Mesendoderm (in vitro differentiated cells): ENCODE results near the gene ALCAM.

Source experiments
- DNase-seq: peaks from one replicate; pipeline ENCODE4 v3.0.0; 2013
- H2AK5ac ChIP-seq: 2 replicates; pipeline ENCODE4 v1.6.1; 2013; ENCODE audit warnings: low read length, inconsistent platforms
- H2BK120ac ChIP-seq: 2 replicates; pipeline ENCODE4 v1.6.1; 2013; ENCODE audit warnings: low read depth, mild to moderate bottlenecking, low read length, moderate library complexity, mixed read lengths
- H2BK15ac ChIP-seq: replicated peaks from 2 replicates; pipeline ENCODE4 v1.6.1; 2013; ENCODE audit warnings: low read depth, mild to moderate bottlenecking, moderate library complexity
- H2BK5ac ChIP-seq: 2 replicates; pipeline ENCODE4 v1.6.1; 2013; ENCODE audit warnings: low read length, inconsistent platforms
- H3K18ac ChIP-seq: 2 replicates; pipeline ENCODE4 v1.6.1; 2013; ENCODE audit warnings: mild to moderate bottlenecking, low read length, mixed read lengths
- H3K23ac ChIP-seq: one replicate; pipeline ENCODE4 v1.6.1; 2013; ENCODE audit warnings: low read length
- H3K27ac ChIP-seq: 2 replicates; pipeline ENCODE4 v1.5.1; 2013; ENCODE audit warnings: low read depth, mild to moderate bottlenecking, inconsistent platforms, low read length, moderate library complexity
- H3K27me3 ChIP-seq: 2 replicates; pipeline ENCODE4 v1.6.1; 2013; ENCODE audit warnings: low read length, control low read depth, mild to moderate bottlenecking, inconsistent platforms; ENCODE audit not compliant: insufficient read depth, poor library complexity
- H3K36me3 ChIP-seq: 2 replicates; pipeline ENCODE4 v1.6.1; 2013; ENCODE audit warnings: low read length, inconsistent platforms; ENCODE audit not compliant: control insufficient read depth, insufficient read depth
- H3K4ac ChIP-seq: one replicate; pipeline ENCODE4 v1.6.1; 2013; ENCODE audit warnings: low read depth, mild to moderate bottlenecking, low read length, moderate library complexity
- H3K4me1 ChIP-seq: 2 replicates; pipeline ENCODE4 v1.6.1; 2013; ENCODE audit warnings: low read depth, low read length, inconsistent platforms; ENCODE audit not compliant: control insufficient read depth
- H3K4me2 ChIP-seq: 2 replicates; pipeline ENCODE4 v1.6.1; 2013; ENCODE audit warnings: low read length
- H3K4me3 ChIP-seq: 2 replicates; pipeline ENCODE4 v1.5.1; 2013; ENCODE audit warnings: mild to moderate bottlenecking, low read length
- H3K56ac ChIP-seq: one replicate; pipeline ENCODE4 v1.6.1; 2013; ENCODE audit warnings: low read length
- H3K79me1 ChIP-seq: 2 replicates; pipeline ENCODE4 v1.6.1; 2013; ENCODE audit warnings: low read length, inconsistent platforms
- H3K79me2 ChIP-seq: 2 replicates; pipeline ENCODE4 v1.6.1; 2013; ENCODE audit warnings: mild to moderate bottlenecking, low read length; ENCODE audit not compliant: control insufficient read depth, insufficient read depth
- H3K9ac ChIP-seq: 2 replicates; pipeline ENCODE4 v1.6.1; 2013; ENCODE audit warnings: low read length, inconsistent platforms
- H4K5ac ChIP-seq: one replicate; pipeline ENCODE4 v1.6.1; 2013; ENCODE audit warnings: low read length
- H4K8ac ChIP-seq: one replicate; pipeline ENCODE4 v1.6.1; 2013; ENCODE audit warnings: low read depth, mild to moderate bottlenecking, control low read depth, low read length, moderate library complexity
- WGBS: extraction: QIAGEN DNeasy Blood & Tissue Kit; methylation state at CpG from one replicate; pipeline ENCODE4 v1.1.7; 2013; ENCODE audit warnings: low lambda C conversion rate, missing lambda C conversion rate; ENCODE audit not compliant: insufficient coverage; ENCODE audit errors: extremely low coverage; 5-methylcytosine and 5-hydroxymethylcytosine counted together

The ALCAM gene

GRCh38 chr3:105490045-105490444, 123.3 kb downstream of the ALCAM start:
- Histone ChIP-seq H3K4me3 (no peak overlapping the region), H3K23ac (no peak overlapping the region), H3K4me1 (no peaks in the 10 kb centered on the region), H3K18ac (no peak overlapping the region), H2BK120ac (no peak overlapping the region), H4K5ac (no peak overlapping the region), H3K56ac (no peak overlapping the region), H3K79me2 (no peaks in the 10 kb centered on the region), H4K8ac (no peak overlapping the region), H3K27me3 (no peaks in the 10 kb centered on the region), H3K9ac (no peak overlapping the region), H3K36me3 (no peaks in the 10 kb centered on the region), H3K79me1 (no peaks in the 10 kb centered on the region), H2BK15ac (no peak overlapping the region), H2BK5ac (no peak overlapping the region), H3K27ac (no peak overlapping the region), H2AK5ac (no peak overlapping the region), H3K4me2 (no peak overlapping the region), H3K4ac (no peak overlapping the region)
- no CpG with 5 or more reads among the region's 4 CpGs for WGBS
- DNase-seq, result no peak

GRCh38 chr3:105493305-105493892, 126.7 kb downstream of the ALCAM start:
- Histone ChIP-seq H2AK5ac (no peak overlapping the region), H3K27me3 (no peaks in the 10 kb centered on the region), H4K5ac (no peak overlapping the region), H4K8ac (no peak overlapping the region), H3K18ac (no peak overlapping the region), H3K27ac (no peak overlapping the region), H2BK120ac (no peak overlapping the region), H3K56ac (no peak overlapping the region), H3K9ac (no peak overlapping the region), H3K4me3 (no peak overlapping the region), H2BK5ac (no peak overlapping the region), H3K79me1 (no peaks in the 10 kb centered on the region), H3K79me2 (no peaks in the 10 kb centered on the region), H3K4ac (no peak overlapping the region), H3K36me3 (no peaks in the 10 kb centered on the region), H3K4me1 (no peaks in the 10 kb centered on the region), H3K23ac (no peak overlapping the region), H3K4me2 (no peak overlapping the region), H2BK15ac (no peak overlapping the region)
- no peak for DNase-seq
- WGBS, result no CpG with 5 or more reads among the region's 3 CpGs

GRCh38 chr3:105495021-105495420, 128.3 kb downstream of the ALCAM start:
- H3K56ac ChIP-seq, result no peak overlapping the region
- no peak overlapping the region for H3K9ac ChIP-seq
- no peak overlapping the region for H3K4ac ChIP-seq
- H3K27me3 ChIP-seq, result no peaks in the 10 kb centered on the region
- peak; percentile 43 for DNase-seq
- no peak overlapping the region for H2BK5ac ChIP-seq
- no peaks in the 10 kb centered on the region for H3K36me3 ChIP-seq
- H3K4me1 ChIP-seq, result no peaks in the 10 kb centered on the region
- H3K23ac ChIP-seq, result no peak overlapping the region
- H3K79me1 ChIP-seq, result no peaks in the 10 kb centered on the region
- H3K27ac ChIP-seq, result no peak overlapping the region
- H2BK120ac ChIP-seq, result no peak overlapping the region
- H2BK15ac ChIP-seq, result no peak overlapping the region
- H3K4me3 ChIP-seq, result no peak overlapping the region
- no peaks in the 10 kb centered on the region for H3K79me2 ChIP-seq
- H3K18ac ChIP-seq, result no peak overlapping the region
- no peak overlapping the region for H4K8ac ChIP-seq
- H4K5ac ChIP-seq, result no peak overlapping the region
- WGBS, result no CpG with 5 or more reads among the region's 2 CpGs
- no peak overlapping the region for H2AK5ac ChIP-seq
- no peak overlapping the region for H3K4me2 ChIP-seq

- Histone ChIP-seq H3K79me1 (no peaks in the 10 kb centered on the region), H2BK15ac (no peak overlapping the region), H3K79me2 (no peaks in the 10 kb centered on the region), H3K4ac (no peak overlapping the region), H4K8ac (no peak overlapping the region), H3K4me2 (no peak overlapping the region), H3K27me3 (no peaks in the 10 kb centered on the region), H3K36me3 (no peaks in the 10 kb centered on the region), H2BK120ac (no peak overlapping the region), H3K9ac (no peak overlapping the region), H3K56ac (no peak overlapping the region), H4K5ac (no peak overlapping the region), H3K4me1 (no peaks in the 10 kb centered on the region), H2BK5ac (no peak overlapping the region), H3K27ac (no peak overlapping the region), H3K4me3 (no peak overlapping the region), H3K23ac (no peak overlapping the region), H2AK5ac (no peak overlapping the region), H3K18ac (no peak overlapping the region)
- WGBS, result no CpG with 5 or more reads among the region's 3 CpGs
- DNase-seq, result peak; percentile 5
These were observed 129.6 kb downstream of the ALCAM start for GRCh38 chr3:105496343-105496742.

- H3K9ac ChIP-seq, result no peak overlapping the region
- H3K79me2 ChIP-seq, result no peaks in the 10 kb centered on the region
- no peak overlapping the region for H2AK5ac ChIP-seq
- no peak overlapping the region for H2BK15ac ChIP-seq
- no CpG with 5 or more reads among the region's 4 CpGs for WGBS
- no peak overlapping the region for H3K4me3 ChIP-seq
- H3K4me2 ChIP-seq, result no peak overlapping the region
- no peak overlapping the region for H4K8ac ChIP-seq
- no peak overlapping the region for H3K27ac ChIP-seq
- H3K4me1 ChIP-seq, result no peaks in the 10 kb centered on the region
- H4K5ac ChIP-seq, result no peak overlapping the region
- no peak for DNase-seq
- H3K27me3 ChIP-seq, result no peaks in the 10 kb centered on the region
- H2BK5ac ChIP-seq, result no peak overlapping the region
- no peak overlapping the region for H3K4ac ChIP-seq
- no peaks in the 10 kb centered on the region for H3K36me3 ChIP-seq
- H3K79me1 ChIP-seq, result no peaks in the 10 kb centered on the region
- no peak overlapping the region for H2BK120ac ChIP-seq
- no peak overlapping the region for H3K56ac ChIP-seq
- no peak overlapping the region for H3K23ac ChIP-seq
- no peak overlapping the region for H3K18ac ChIP-seq
These were observed 130.7 kb downstream of the ALCAM start for GRCh38 chr3:105497386-105497785.

GRCh38 chr3:105499961-105500360, 133.3 kb downstream of the ALCAM start:
- Histone ChIP-seq H3K4me2 (no peak overlapping the region), H3K36me3 (no peaks in the 10 kb centered on the region), H3K79me2 (no peaks in the 10 kb centered on the region), H4K5ac (no peak overlapping the region), H2BK15ac (no peak overlapping the region), H3K4ac (no peak overlapping the region), H2BK120ac (no peak overlapping the region), H3K9ac (no peak overlapping the region), H4K8ac (no peak overlapping the region), H3K27ac (no peak overlapping the region), H3K18ac (no peak overlapping the region), H3K56ac (no peak overlapping the region), H3K79me1 (no peaks in the 10 kb centered on the region), H3K23ac (no peak overlapping the region), H3K4me3 (no peak overlapping the region), H2AK5ac (no peak overlapping the region), H3K27me3 (no peaks in the 10 kb centered on the region), H3K4me1 (no peaks in the 10 kb centered on the region), H2BK5ac (no peak overlapping the region)
- WGBS, result 100% methylated on average over 1 of the region's 1 CpG
- no peak for DNase-seq
